ENCODE measurements around the gene LARGE1. TPM values are rescaled to one million over a fixed set of nuclear protein-coding genes. Genes with fewer than 3 reads are reported as not detected.

The LARGE1 gene
- total and polyA plus RNA-seq, 2 of the 4 experiments (the other 2 are of a cell fraction): 6.2 to 12.4 TPM

GRCh38 chr22:33381531-33382406, 538.5 kb downstream of the LARGE1 start:
- in situ Hi-C loops (cut with MboI; ENCODE audit: low sequenced_read_pairs): no loop called here
- Histone ChIP-seq H3K23ac (ENCODE audit: low read depth, low read length) (no peak overlapping the region), H3K9me3 (ENCODE audit: control insufficient read depth, insufficient read depth, low read length) (no peaks in the 10 kb centered on the region), H3K4ac (ENCODE audit: low read depth, low read length) (no peak overlapping the region), H3K4me3 (ENCODE audit: insufficient read depth, low read depth, low read length) (no peak overlapping the region), H3K4me2 (ENCODE audit: low read depth, low read length) (no peak overlapping the region), H2BK20ac (ENCODE audit: low read depth, low read length) (no peak overlapping the region), H4K91ac (ENCODE audit: insufficient read depth, low read depth, low read length) (no peak overlapping the region), H3K27ac (ENCODE audit: insufficient read depth, low read length) (no peak overlapping the region), H3K4me1 (ENCODE audit: control insufficient read depth, insufficient read depth, low read length) (no peaks in the 10 kb centered on the region), H3K9me1 (ENCODE audit: insufficient read depth, low read length) (no peaks in the 10 kb centered on the region; the same call in 1 of the 2 replicates), H3K56ac (ENCODE audit: extremely low read depth, insufficient read depth, low read length) (no peak overlapping the region), H2AK5ac (ENCODE audit: low read depth, low read length) (no peak overlapping the region), H3K36me3 (ENCODE audit: control insufficient read depth, insufficient read depth, low read length) (0 out of 2 replicates have a peak, but pooled peaks cover 5% of the 10 kb centered on the region), H4K5ac (ENCODE audit: low read depth, low read length) (no peak overlapping the region), H2BK15ac (ENCODE audit: low read depth, low read length) (no peak overlapping the region), H3K18ac (ENCODE audit: low read depth, low read length) (no peak overlapping the region), H3K79me1 (ENCODE audit: low read depth in 1 of 2, low read length in 2 of 2) (no peaks in the 10 kb centered on the region), H2BK120ac (ENCODE audit: low read depth, low read length) (no peak overlapping the region), H4K20me1 (ENCODE audit: insufficient read depth, low read length) (peaks cover 4% of the 10 kb centered on the region; the same call in 1 of the 2 replicates), H3K14ac (replicated peaks; ENCODE audit: low read depth, low read length) (no peak overlapping the region), H3K9ac (ENCODE audit: low read depth, low read length) (no peak overlapping the region), H2BK5ac (ENCODE audit: low read depth, low read length, poor library complexity, severe bottlenecking) (no peak overlapping the region), H3K27me3 (ENCODE audit: control insufficient read depth, insufficient read depth, low read length) (no peaks in the 10 kb centered on the region), H2AFZ (replicated peaks; ENCODE audit: low read length, poor library complexity) (peak overlapping the region; percentile 34), H2AK9ac (replicated peaks; ENCODE audit: low read depth, low read length, poor library complexity) (no peak overlapping the region), H4K8ac (ENCODE audit: low read depth in 2 of 2, low read length in 2 of 2) (no peak overlapping the region)
- TF ChIP-seq MAZ (IDR thresholded peaks at IDR 0.05; ENCODE audit: borderline replicate concordance, low read depth, low read length): no peak
- no peak for TF ChIP-seq RFX5 (IDR thresholded peaks at IDR 0.05; ENCODE audit: low read depth, low read length)
- TF ChIP-seq SMC3 (IDR thresholded peaks at IDR 0.05; ENCODE audit: low read depth, low read length): no peak
- TF ChIP-seq FOS (IDR thresholded peaks at IDR 0.05; ENCODE audit: low read depth, low read length): no peak
- no peak for TF ChIP-seq NFE2L2 (IDR thresholded peaks at IDR 0.05; ENCODE audit: low read depth, low read length)
- TF ChIP-seq RCOR1 (IDR thresholded peaks at IDR 0.05; ENCODE audit: insufficient replicate concordance, low read length): no peak
- TF ChIP-seq, protein P1, sequence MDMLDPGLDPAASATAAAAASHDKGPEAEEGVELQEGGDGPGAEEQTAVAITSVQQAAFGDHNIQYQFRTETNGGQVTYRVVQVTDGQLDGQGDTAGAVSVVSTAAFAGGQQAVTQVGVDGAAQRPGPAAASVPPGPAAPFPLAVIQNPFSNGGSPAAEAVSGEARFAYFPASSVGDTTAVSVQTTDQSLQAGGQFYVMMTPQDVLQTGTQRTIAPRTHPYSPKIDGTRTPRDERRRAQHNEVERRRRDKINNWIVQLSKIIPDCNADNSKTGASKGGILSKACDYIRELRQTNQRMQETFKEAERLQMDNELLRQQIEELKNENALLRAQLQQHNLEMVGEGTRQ (IDR thresholded peaks at IDR 0.05; ENCODE audit: low read depth, low read length): no peak
- no peak for TF ChIP-seq MAFK (IDR thresholded peaks at IDR 0.05; ENCODE audit: low read depth, low read length)
- no peak for TF ChIP-seq ELK1 (IDR thresholded peaks at IDR 0.05; ENCODE audit: borderline replicate concordance, low read depth, low read length)
- TF ChIP-seq POLR2A (IDR thresholded peaks at IDR 0.05; ENCODE audit: low read depth, low read length): no peak
- TF ChIP-seq RAD21 (IDR thresholded peaks at IDR 0.05; ENCODE audit: low read length): no peak
- ChIA-PET POLR2A (ENCODE audit: unreplicated experiment) (no interaction called here), CTCF (no interaction called here)
- BruUV-seq (replicated peaks): no TSS peak
- no CpG with 5 or more reads among the region's 10 CpGs for WGBS, 2 experiments (ENCODE audit: extremely low coverage in 2 of 2, insufficient read length in 1 of 2)
- no peak for DNase-seq
- ATAC-seq (ENCODE audit: low read depth): no peak
- dilution Hi-C loops (cut with HindIII; ENCODE audit: low sequenced_read_pairs, unreplicated experiment): no loop called here
- intact Hi-C loops (cut with micrococcal nuclease): no loop called here

All from IMR-90 (cell line).